PFSK-1 (cell line): ENCODE measurements around the gene ERCC5.

Experiments used
- FOXP2 ChIP-seq: optimal IDR thresholded peaks from 2 replicates; pipeline ENCODE3; 2011; ENCODE audit warnings: borderline replicate concordance, control low read depth, inconsistent platforms; ENCODE audit not compliant: insufficient read depth; ENCODE audit errors: extremely low read length, extremely low read depth
- POLR2AphosphoS5 ChIP-seq: IDR thresholded peaks from 2 replicates; pipeline ENCODE4 v1.6.1; 2012; ENCODE audit warnings: low read depth, mild to moderate bottlenecking, control low read depth, low read length, moderate library complexity
- REST ChIP-seq, 2 experiments: IDR thresholded peaks; 2 replicates each; pipeline versions ENCODE4 v1.6.1 to v1.8.0; 2011 to 2012; ENCODE audit warnings: low read depth in 2 of 2, low read length in 2 of 2, control low read depth in 1 of 2, inconsistent platforms in 1 of 2, mild to moderate bottlenecking in 1 of 2, moderate library complexity in 1 of 2; ENCODE audit not compliant: insufficient read depth in 1 of 2
- SIN3A ChIP-seq: IDR thresholded peaks from 2 replicates; pipeline ENCODE4 v1.6.1; 2012; ENCODE audit warnings: mild to moderate bottlenecking, low read length, moderate library complexity, borderline replicate concordance; ENCODE audit not compliant: insufficient read depth
- TAF1 ChIP-seq: IDR thresholded peaks from 2 replicates; pipeline ENCODE4 v1.6.1; 2012; ENCODE audit warnings: low read length, control low read depth, borderline replicate concordance; ENCODE audit not compliant: insufficient read depth

Gene ERCC5

GRCh38 chr13:102914339-102914930 lies 68.6 kb downstream of the ERCC5 start:
- no peak for TF ChIP-seq SIN3A
- no peak for TF ChIP-seq REST (IDR thresholded peaks at IDR 0.05; ENCODE audit: insufficient read depth in 1 of 2, low read depth in 2 of 2, low read length in 2 of 2)
- TF ChIP-seq FOXP2, result no peak
- TF ChIP-seq TAF1, result no peak
- TF ChIP-seq POLR2AphosphoS5, result no peak

GRCh38 chr13:102915393-102915930 lies 69.6 kb downstream of the ERCC5 start:
- TF ChIP-seq TAF1 (no peak), FOXP2 (no peak), SIN3A (no peak), POLR2AphosphoS5 (no peak), REST (IDR thresholded peaks at IDR 0.05; ENCODE audit: insufficient read depth in 1 of 2, low read depth in 2 of 2, low read length in 2 of 2) (no peak)

GRCh38 chr13:102917019-102917418 lies 71.2 kb downstream of the ERCC5 start:
- TF ChIP-seq TAF1 (no peak), REST (IDR thresholded peaks at IDR 0.05; ENCODE audit: insufficient read depth in 1 of 2, low read depth in 2 of 2, low read length in 2 of 2) (no peak), FOXP2 (no peak), POLR2AphosphoS5 (no peak), SIN3A (no peak)

GRCh38 chr13:102922184-102922583 lies 76.4 kb downstream of the ERCC5 start:
- TF ChIP-seq TAF1 (no peak), REST (IDR thresholded peaks at IDR 0.05; ENCODE audit: insufficient read depth in 1 of 2, low read depth in 2 of 2, low read length in 2 of 2) (no peak), SIN3A (no peak), POLR2AphosphoS5 (no peak), FOXP2 (no peak)
